HepG2 (cell line): Measurements from ENCODE around the gene PHF13. TPM values are rescaled to one million over a fixed set of nuclear protein-coding genes. Genes with fewer than 3 reads are reported as not detected.

Source experiments
- BATF2 ChIP-seq: sonication (generic); formaldehyde crosslinking; IDR thresholded peaks from 2 replicates; pipeline ENCODE4 v1.8.0; 2022; ENCODE audit warnings: mild to moderate bottlenecking, missing genetic modification reagents, moderate library complexity
- CBX5 ChIP-seq: sonication (generic); formaldehyde crosslinking; IDR thresholded peaks from 2 replicates; pipeline ENCODE4 v1.4.0; 2020; ENCODE audit warnings: missing genetic modification reagents, borderline replicate concordance
- CEBPB ChIP-seq: IDR thresholded peaks from 2 replicates; pipeline ENCODE4 v1.6.1; 2011; ENCODE audit warnings: low read depth, low read length, improper control_type of control experiment, borderline replicate concordance
- CEBPG ChIP-seq: IDR thresholded peaks from 2 replicates; pipeline ENCODE4 v1.6.1; 2016
- CHD4 ChIP-seq: fragments of 200-600 bp; sonication (generic); IDR thresholded peaks from 2 replicates; pipeline ENCODE4 v1.7.0; 2017; ENCODE audit warnings: mild to moderate bottlenecking, low read length, borderline replicate concordance
- DMAP1 ChIP-seq: IDR thresholded peaks from 2 replicates; pipeline ENCODE4 v1.6.1; 2016
- ETV5 ChIP-seq: IDR thresholded peaks from 2 replicates; pipeline ENCODE4 v1.6.1; 2018; ENCODE audit warnings: missing biosample characterization, missing genetic modification reagents, inconsistent platforms, borderline replicate concordance
- FUBP1 ChIP-seq: sonication (generic); formaldehyde crosslinking; IDR thresholded peaks from 2 replicates; pipeline ENCODE4 v1.5.1; 2020; ENCODE audit warnings: missing genetic modification reagents, mild to moderate bottlenecking, borderline replicate concordance
- GLMP ChIP-seq: sonication (generic); formaldehyde crosslinking; IDR thresholded peaks from 2 replicates; pipeline ENCODE4 v1.9.0; 2021; ENCODE audit warnings: missing genetic modification reagents, mild to moderate bottlenecking, borderline replicate concordance
- KLF16 ChIP-seq, 2 experiments: sonication (generic) in 1 of 2; formaldehyde crosslinking in 1 of 2; IDR thresholded peaks; 2 replicates each; pipeline versions ENCODE4 v1.6.1 to v1.8.0; 2016 to 2023; ENCODE audit warnings: missing genetic modification reagents in 2 of 2, missing compliant biosample characterization in 1 of 2
- LBX2 ChIP-seq: sonication (generic); formaldehyde crosslinking; IDR thresholded peaks from 2 replicates; pipeline ENCODE4 v1.5.0; 2020; ENCODE audit warnings: missing genetic modification reagents, mild to moderate bottlenecking, borderline replicate concordance
- NFIB ChIP-seq: sonication (generic); formaldehyde crosslinking; IDR thresholded peaks from 2 replicates; pipeline ENCODE4 v1.9.0; 2021; ENCODE audit warnings: missing genetic modification reagents, mild to moderate bottlenecking, borderline replicate concordance
- PBX3 ChIP-seq: sonication (generic); formaldehyde crosslinking; IDR thresholded peaks from 2 replicates; pipeline ENCODE4 v1.8.1; 2023; ENCODE audit warnings: missing genetic modification reagents, inconsistent platforms, borderline replicate concordance
- PRPF4 ChIP-seq: fragments of 200-400 bp; formaldehyde crosslinking; IDR thresholded peaks from 2 replicates; pipeline ENCODE4 v1.6.1; 2016; ENCODE audit warnings: low read length, low read depth; ENCODE audit not compliant: poor library complexity, severe bottlenecking
- THYN1 ChIP-seq: sonication (generic); formaldehyde crosslinking; IDR thresholded peaks from 2 replicates; pipeline ENCODE4 v1.8.1; 2023; ENCODE audit warnings: low read depth, mild to moderate bottlenecking, moderate library complexity, missing genetic modification reagents, borderline replicate concordance
- TMF1 ChIP-seq: sonication (generic); formaldehyde crosslinking; IDR thresholded peaks from 2 replicates; pipeline ENCODE4 v1.8.1; 2022; ENCODE audit warnings: low read depth, missing genetic modification reagents
- ZBTB14 ChIP-seq: sonication (generic); formaldehyde crosslinking; IDR thresholded peaks from 2 replicates; pipeline ENCODE4 v1.4.0; 2020; ENCODE audit warnings: missing genetic modification reagents
- ZNF121 ChIP-seq: sonication (generic); formaldehyde crosslinking; IDR thresholded peaks from 2 replicates; pipeline ENCODE4 v1.5.0; 2020; ENCODE audit warnings: mild to moderate bottlenecking, missing genetic modification reagents
- ZNF382 ChIP-seq: sonication (generic); formaldehyde crosslinking; IDR thresholded peaks from 2 replicates; pipeline ENCODE4 v1.5.0; 2020; ENCODE audit warnings: missing genetic modification reagents, mild to moderate bottlenecking, borderline replicate concordance
- ZNF431 ChIP-seq: sonication (generic); formaldehyde crosslinking; IDR thresholded peaks from 2 replicates; pipeline ENCODE4 v1.9.0; 2022; ENCODE audit warnings: missing genetic modification reagents, low read depth, mild to moderate bottlenecking, borderline replicate concordance
- ZNF570 ChIP-seq: sonication (generic); formaldehyde crosslinking; IDR thresholded peaks from 2 replicates; pipeline ENCODE4 v1.4.0; 2020; ENCODE audit warnings: mild to moderate bottlenecking, missing genetic modification reagents, borderline replicate concordance
- ZNF644 ChIP-seq: IDR thresholded peaks from 2 replicates; pipeline ENCODE4 v1.6.1; 2016; ENCODE audit warnings: low read depth
- ZNF670 ChIP-seq: sonication (generic); formaldehyde crosslinking; IDR thresholded peaks from 2 replicates; pipeline ENCODE4 v1.8.0; 2022; ENCODE audit warnings: mild to moderate bottlenecking, missing genetic modification reagents, borderline replicate concordance
- polyA plus RNA-seq, 8 experiments: library from polyadenylated mRNA; depleted of rRNA in 3 of 8; stranded (reverse) in 7 of 8; unstranded in 1 of 8; fragments of >200 nt; fragmentation: Illumina TruSeq in 4 of 8; extraction: Trizol in 4 of 8; gene quantifications; 2 replicates each; pipeline versions ENCODE4 v1.2.1 to v1.2.3, GENCODE V29; 2011 to 2016; ENCODE audit warnings: low read depth in 4 of 8, missing spikeins in 1 of 8, mixed read lengths in 1 of 8; ENCODE audit not compliant: insufficient read depth in 1 of 8
- total RNA-seq, 5 experiments: library from RNA; depleted of rRNA; stranded (reverse); fragments of >200 nt; fragmentation: Illumina TruSeq; extraction: Trizol; gene quantifications; 2 replicates each; pipeline ENCODE4 v1.2.3, GENCODE V29; 2016; ENCODE audit warnings: low read depth in 1 of 5

The PHF13 gene
- total and polyA plus RNA-seq, 2 of the 13 experiments (the other 11 are each of a cell fraction or from before 2014, with no cell fraction given), result 4.7 to 7.4 TPM

GRCh38 chr1:6579374-6580118, 34.0 kb upstream of the PHF13 start, which contains the start of gene ZBTB48 (continued):
- no peak for TF ChIP-seq PBX3 (CRISPR knock-in tag)
- no peak for TF ChIP-seq GLMP (CRISPR knock-in tag)
- no peak; a peak in 1 of 4 replicates for TF ChIP-seq KLF16 (CRISPR knock-in tag; IDR thresholded peaks at IDR 0.05)
- TF ChIP-seq CEBPB, result no peak
- no peak for TF ChIP-seq THYN1
- no peak for TF ChIP-seq FUBP1 (CRISPR knock-in tag)
- TF ChIP-seq LBX2 (CRISPR knock-in tag), result no peak
- TF ChIP-seq ZBTB14 (CRISPR knock-in tag), result no peak
- 0 out of 2 replicates have a peak, but pooled peaks have one; percentile 66 for TF ChIP-seq DMAP1 (CRISPR knock-in tag)
- no peak for TF ChIP-seq CEBPG (CRISPR knock-in tag)
- TF ChIP-seq TMF1, result no peak
- TF ChIP-seq ZNF670, result no peak; the same call in 1 of the 2 replicates
- TF ChIP-seq ZNF431 (CRISPR knock-in tag), result no peak
- TF ChIP-seq NFIB (CRISPR knock-in tag), result no peak
- no peak for TF ChIP-seq ZNF570 (CRISPR knock-in tag)
- TF ChIP-seq PRPF4, result no peak
- TF ChIP-seq ZNF644 (CRISPR knock-in tag), result 0 out of 2 replicates have a peak, but pooled peaks have one; percentile 17
- no peak for TF ChIP-seq ZNF382 (CRISPR knock-in tag)
- TF ChIP-seq ETV5 (CRISPR knock-in tag), result peak; percentile 63; the same call in 1 of the 2 replicates
- 0 out of 2 replicates have a peak, but pooled peaks have one; percentile 43 for TF ChIP-seq CBX5 (CRISPR knock-in tag)
- no peak for TF ChIP-seq CHD4
- TF ChIP-seq BATF2, result no peak
- TF ChIP-seq ZNF121 (CRISPR knock-in tag), result no peak; the same call in 1 of the 2 replicates
